HG02884 (cell line): ENCODE results near the gene AIDA.
A peak's percentile ranks its signal among the peaks of the same experiment; 100 is the strongest.
"Not testable (repeated sequence)": the region's sequence is repeated elsewhere in the genome, so short reads cannot be mapped to it uniquely, and the experiment has no call there.

Experiments used
- ATAC-seq: cut with Tn5 transposase; IDR thresholded peaks from one replicate; pipeline ENCODE4 v1.9.1; 2021; ENCODE audit warnings: mild to moderate bottlenecking, moderate library complexity; ENCODE audit not compliant: unreplicated experiment

The AIDA gene

DNA sequence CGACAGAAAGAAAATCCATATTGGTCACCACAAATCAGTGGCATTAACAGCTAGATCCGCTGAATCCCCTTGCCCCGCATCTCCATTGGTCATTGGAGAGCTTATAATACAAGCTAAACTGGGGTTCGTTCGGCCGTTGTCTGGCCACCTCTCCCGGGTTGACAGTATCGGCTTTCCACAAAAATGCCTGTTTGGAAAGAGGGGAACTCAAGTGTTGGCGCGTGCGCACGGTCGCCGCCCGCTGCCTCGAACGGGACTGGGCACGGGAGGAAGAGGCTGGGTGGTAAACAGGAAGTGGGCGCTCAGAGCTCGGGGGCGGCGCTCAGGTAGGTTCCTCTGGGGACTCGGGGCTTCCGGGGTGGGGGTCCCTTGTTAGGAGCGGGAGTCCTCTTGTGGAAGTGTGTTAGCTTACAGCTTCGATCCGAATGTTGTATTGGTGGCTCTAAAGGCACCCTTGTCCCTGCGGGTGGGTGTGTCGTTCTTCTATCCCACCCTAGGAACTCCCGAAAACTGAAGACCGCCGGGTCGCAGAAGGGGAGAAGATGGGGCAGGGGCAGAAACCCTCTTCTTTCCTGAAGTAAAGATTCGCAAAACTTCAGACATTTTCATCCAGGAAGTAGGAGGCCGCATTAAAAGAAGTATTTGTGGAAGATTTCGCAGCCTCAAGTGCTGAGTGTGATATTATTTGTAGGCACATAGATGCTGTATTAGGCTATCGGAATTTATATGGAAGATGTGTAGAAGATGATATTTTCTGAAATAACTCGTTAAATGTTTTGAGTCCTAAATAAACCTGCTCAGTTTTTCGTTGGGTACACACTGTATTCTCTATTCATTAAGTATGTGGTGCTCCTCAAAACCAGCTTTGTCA lies 1.0 kb upstream of the AIDA start:
- peak; percentile 49 for ATAC-seq

- peak; percentile 32 for ATAC-seq
Observed at GRCh38 chr1:222711319-222712252, 705 bp downstream of the AIDA start.

DNA sequence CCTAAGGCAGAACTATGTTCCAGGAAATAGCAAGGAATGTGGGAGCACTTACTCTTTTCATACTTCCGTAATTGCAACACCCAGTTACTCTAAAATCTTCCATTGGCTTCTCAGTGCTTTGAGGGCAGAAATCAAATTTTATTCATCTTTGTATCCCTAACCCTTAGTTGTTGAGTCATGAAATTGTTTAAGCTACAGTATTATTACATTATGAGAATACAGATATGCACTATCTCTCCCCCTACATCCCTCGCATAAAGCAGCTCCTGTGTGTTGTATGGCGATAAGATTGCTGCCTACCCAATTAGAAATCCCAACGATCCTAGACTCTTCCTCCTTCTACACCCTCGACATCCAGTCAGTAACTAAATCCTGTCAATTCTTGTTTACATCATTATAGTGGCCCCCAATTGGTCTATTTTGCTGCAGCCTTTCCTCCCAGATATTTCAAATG lies 2.6 kb downstream of the AIDA start:
- ATAC-seq = no peak

- ATAC-seq = no peak
Observed at GRCh38 chr1:222706815-222707214, 5.5 kb downstream of the AIDA start.

DNA sequence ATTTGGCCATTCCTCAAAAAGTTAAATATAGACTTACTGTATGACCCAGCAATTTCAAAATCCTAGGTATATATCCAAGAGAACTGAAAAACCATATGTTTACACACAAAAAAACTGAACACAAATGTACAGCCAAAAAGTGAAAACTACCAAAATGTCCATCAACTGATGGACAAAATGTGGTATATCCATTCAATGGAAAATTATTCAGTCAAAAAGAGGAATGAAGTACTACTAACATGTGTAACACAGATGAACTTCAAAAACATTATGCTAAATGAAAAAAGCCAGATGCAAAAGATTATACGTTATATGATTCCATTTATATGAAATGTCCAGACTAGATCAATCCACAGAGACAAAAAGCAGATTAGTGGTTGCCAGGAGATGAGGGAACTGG lies 8.0 kb downstream of the AIDA start:
- ATAC-seq = no peak

GRCh38 chr1:222702210-222702609 lies 10.1 kb downstream of the AIDA start:
- no peak for ATAC-seq

- no peak for ATAC-seq
Observed at GRCh38 chr1:222697826-222698225, 14.5 kb downstream of the AIDA start.

GRCh38 chr1:222697203-222697602 lies 15.1 kb downstream of the AIDA start:
- ATAC-seq = no peak

- ATAC-seq = no peak
Observed at GRCh38 chr1:222696741-222697140, 15.6 kb downstream of the AIDA start.

DNA sequence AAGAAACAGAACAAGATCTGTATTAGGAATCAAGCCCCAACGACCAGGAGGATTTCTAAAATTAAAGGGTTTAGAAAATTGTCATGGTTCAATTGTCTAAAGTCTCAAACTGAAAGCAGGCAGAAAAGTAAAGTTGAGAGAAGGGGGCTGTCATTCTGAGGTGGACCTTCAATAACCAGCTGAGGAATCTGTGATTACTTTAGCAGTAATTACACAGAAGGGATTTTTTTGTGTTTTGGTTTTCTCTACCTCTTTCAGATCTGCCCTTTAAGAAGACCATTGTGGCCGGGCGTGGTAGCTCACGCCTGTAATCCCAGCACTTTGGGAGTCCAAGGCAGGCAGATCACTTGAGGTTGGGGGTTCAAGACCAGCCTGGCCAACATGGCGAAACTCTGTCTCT lies 17.4 kb downstream of the AIDA start:
- no peak for ATAC-seq

DNA sequence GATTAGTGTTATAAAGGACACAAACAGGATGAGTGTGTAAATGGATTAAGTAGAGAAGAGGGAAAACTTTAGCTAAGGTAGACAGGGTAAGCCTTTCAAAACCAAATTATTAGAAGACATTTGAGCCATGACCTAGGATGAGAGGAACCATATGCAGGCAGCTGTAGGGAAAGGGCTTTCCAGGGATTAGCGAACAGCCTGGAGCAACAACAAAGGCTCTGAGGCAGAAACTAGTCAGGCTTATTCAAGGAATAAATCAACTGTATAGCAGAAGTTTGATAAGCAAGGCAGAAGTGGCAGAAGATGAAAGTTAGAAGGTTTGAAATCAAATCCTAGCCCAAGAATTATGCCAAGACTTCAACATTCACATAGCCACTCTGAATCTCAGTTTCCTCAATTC lies 21.3 kb downstream of the AIDA start:
- ATAC-seq = no peak

- ATAC-seq = no peak
Observed at GRCh38 chr1:222680080-222680479, 32.2 kb downstream of the AIDA start.

GRCh38 chr1:222670110-222670509 lies 42.2 kb downstream of the AIDA start:
- ATAC-seq = no peak

GRCh38 chr1:222669107-222669506 lies 43.2 kb downstream of the AIDA start:
- ATAC-seq = not testable (repeated sequence)

DNA sequence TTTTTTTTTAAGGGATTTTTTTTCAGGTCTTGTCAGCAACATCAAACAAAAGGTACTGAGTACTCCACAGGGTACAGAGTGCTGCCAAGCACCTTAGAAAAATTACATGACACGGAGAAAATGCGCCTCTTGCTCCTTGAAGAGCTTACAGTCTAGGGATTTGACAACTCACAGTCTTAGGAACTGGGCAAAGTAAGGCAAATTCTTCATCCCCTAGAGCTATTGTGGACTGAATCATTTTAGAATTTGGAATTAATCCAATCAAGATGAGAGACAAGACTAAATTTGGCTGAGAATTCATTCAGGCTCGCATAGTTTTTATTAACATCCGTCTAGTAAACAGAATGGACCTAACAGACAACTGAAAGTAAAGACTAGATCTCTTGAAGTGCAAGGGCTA lies 44.1 kb downstream of the AIDA start:
- not testable (repeated sequence) for ATAC-seq

GRCh38 chr1:222665964-222666363 lies 46.3 kb downstream of the AIDA start:
- no peak for ATAC-seq

DNA sequence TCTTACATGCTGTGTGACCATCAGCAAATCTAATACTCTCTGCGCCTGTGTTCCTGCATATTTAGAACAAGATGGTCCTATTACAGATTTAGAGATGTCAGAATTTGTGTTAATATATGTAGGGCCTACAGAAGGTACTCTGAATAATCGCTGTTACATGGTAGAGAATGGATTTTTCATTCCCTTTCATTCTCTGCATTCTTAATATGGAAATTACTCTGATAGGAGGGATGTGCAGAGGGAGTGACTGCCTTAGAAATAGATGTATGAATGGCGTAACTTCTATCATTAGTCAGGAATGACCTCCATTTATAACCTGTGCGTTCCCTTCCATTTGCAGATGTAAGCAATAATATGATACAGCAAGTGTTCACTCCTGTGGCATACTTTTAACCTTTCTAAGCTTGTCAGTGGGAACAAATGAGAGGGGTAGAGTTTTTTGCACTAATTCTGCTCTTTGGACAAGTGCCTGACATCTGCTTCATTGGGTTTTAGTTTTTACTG lies 48.8 kb downstream of the AIDA start:
- no peak for ATAC-seq

GRCh38 chr1:222657899-222658298 lies 54.4 kb downstream of the AIDA start:
- no peak for ATAC-seq

GRCh38 chr1:222656391-222657155 lies 55.7 kb downstream of the AIDA start:
- ATAC-seq = no peak

DNA sequence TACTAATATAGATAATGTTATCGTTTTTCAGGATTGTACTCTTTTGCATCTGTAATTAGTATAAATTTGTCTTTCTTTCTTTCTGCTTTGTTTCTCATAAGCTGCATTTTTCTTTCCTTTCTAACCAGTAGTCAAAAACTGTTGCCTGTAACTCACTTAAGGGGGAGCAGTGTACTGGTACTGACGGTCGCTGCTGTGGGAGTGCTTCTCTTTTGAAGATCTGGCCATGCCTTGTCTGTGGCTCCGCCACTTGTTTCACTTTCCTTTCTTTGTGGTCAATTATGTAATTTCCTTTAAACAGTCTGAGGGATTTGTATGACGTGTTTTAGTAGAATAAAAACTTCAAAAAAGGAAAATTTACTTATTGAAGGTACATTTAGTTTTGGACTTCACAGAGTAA lies 57.4 kb downstream of the AIDA start:
- peak; percentile 92 for ATAC-seq
